Activated CD8-positive, alpha-beta memory T cell treated with anti-CD3 and anti-CD28 coated beads, Interleukin-2, amount 50 U/mL, for 24 hours (primary cell): ENCODE results near the gene PRTN3.

Experiments
- DNase-seq: peaks from one replicate; pipeline ENCODE4 v3.0.0-alpha.2; 2020; ENCODE audit errors: extremely low read depth

PRTN3 gene

DNA sequence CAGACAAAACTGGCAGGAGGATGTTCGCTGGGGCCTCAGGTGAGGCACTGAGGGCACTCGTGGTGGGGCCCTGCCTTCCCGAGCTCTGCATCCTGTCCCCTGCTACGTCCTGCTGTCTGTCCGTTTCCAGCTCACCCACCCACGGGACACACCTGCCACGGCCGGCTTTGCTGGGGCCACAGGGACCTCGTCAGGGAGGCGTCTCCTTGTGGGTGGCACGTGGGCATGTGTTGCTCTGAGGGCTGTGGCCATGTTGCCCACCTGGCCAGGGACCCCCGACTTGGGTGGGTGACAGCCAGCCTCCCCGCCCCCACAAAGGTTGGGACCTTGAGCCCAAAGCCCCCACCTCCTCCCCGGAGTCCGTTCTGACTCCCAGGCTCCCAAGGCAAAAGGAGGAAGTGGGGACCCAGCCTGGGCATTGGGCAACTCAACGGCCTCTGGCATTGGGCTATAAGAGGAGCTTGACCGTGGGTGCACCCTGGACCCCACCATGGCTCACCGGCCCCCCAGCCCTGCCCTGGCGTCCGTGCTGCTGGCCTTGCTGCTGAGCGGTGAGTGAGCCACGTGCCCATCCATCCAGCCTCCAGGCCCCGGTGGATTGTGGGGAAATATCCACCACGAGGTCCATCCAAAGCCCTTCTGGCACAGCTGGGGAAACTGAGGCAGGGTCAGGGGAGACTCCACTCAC, at the start of gene PRTN3:
TSS of gene PRTN3 (plus strand) at position 481 of the 688 bp plus-strand sequence. CDS start at position 491, 10 bp downstream.
- DNase-seq: no peak

- no peak for DNase-seq
These were observed 49.7 kb upstream of the PRTN3 start for GRCh38 chr19:791007-791566.

GRCh38 chr19:791567-792305, 49.1 kb upstream of the PRTN3 start:
- DNase-seq: no peak

DNA sequence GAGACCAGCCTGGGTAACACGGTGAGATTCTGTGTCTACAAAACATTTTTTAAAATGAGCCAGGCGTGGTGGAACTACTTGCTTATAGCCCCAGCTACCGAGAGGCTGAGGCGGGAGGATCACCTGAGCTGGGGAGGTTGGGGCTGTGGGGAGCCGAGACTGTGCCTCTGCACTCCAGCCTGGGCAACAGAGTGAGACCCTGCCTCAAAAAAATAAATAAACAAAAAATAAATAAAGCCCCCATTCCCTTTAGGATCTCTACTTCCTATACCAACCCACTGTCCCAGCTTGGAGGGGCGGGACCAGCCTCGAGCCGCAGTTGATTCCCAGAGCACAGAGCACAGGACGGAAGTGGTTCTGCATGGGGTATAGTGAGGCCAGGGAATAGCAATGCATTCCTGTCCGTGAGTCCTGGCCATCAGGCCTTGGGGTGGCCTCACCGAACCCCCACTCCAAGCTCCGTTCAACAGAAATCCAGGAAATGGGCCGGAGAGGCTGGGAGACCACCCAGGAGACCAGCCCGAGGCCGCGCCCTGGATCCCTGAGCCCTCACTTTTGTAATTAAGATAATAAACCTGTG, 48.4 kb upstream of the PRTN3 start:
- no peak for DNase-seq

DNA sequence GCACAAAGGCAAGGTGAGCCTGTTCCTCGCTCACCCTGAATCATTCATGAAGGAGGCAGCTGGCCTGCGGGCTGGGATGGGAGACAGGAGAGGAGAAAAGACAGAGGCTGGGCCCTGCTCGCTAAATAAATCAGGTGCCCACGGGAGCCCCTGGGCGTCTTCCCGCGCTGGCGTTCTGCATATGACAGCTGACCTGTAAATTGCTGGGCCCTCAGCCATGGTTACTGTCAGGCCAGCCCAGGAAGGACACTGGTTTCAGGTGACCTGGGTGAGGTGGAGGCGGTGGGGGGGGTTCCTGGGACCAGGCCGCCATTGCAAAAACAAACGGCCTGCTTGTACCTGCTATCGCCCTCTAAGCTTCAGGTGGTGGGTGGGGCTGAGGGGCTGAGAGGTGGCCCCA, 47.0 kb upstream of the PRTN3 start:
- DNase-seq: no peak

- no peak for DNase-seq
These were observed 45.7 kb upstream of the PRTN3 start for GRCh38 chr19:795073-795611.

GRCh38 chr19:795691-796581, 44.9 kb upstream of the PRTN3 start:
- DNase-seq: no peak

DNA sequence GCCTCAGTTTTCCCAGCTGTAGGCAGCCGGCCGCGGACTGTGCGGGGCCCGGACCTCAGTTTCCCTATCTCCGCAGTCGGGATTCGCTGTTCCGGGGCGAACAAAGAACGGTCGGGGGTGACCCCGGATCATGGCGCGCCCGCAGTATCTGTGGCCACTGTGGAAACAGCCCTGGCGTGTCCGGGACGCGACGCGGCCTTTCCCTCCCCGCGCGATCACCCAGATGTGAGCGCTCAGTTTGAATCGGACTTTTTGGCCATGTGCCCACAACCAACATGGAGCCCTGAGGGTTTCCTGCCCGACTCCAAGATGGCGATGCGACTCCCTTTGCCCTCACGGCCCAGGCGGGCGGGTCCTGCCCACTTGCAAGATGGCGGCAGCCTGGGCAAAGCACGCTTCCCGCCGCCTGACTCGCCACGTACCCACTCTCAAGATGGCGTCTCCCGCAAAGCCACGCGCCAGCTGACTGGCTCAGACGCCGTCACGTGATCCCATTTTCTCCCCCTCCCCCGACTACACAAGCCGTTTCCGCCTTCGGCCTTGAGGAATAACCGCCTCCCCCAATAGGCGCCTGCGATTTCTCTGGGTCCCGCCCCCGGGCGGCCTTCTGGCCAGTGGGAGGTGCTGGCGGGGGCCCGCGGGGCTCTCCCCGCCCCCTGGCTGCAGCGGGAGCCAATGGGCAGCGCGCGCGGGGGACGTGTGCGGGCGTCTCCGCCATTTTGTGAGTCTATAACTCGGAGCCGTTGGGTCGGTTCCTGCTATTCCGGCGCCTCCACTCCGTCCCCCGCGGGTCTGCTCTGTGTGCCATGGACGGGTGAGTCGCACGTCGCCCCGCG, 43.9 kb upstream of the PRTN3 start, which contains the start of gene PTBP1:
TSS of gene PTBP1 (plus strand) at position 761 of the 836 bp plus-strand sequence. CDS start at position 807, 46 bp downstream.
- peak; percentile 99 for DNase-seq

- peak; percentile 63 for DNase-seq
These were observed 43.0 kb upstream of the PRTN3 start for GRCh38 chr19:797528-798414.

GRCh38 chr19:798415-799075, 42.3 kb upstream of the PRTN3 start:
- no peak for DNase-seq

DNA sequence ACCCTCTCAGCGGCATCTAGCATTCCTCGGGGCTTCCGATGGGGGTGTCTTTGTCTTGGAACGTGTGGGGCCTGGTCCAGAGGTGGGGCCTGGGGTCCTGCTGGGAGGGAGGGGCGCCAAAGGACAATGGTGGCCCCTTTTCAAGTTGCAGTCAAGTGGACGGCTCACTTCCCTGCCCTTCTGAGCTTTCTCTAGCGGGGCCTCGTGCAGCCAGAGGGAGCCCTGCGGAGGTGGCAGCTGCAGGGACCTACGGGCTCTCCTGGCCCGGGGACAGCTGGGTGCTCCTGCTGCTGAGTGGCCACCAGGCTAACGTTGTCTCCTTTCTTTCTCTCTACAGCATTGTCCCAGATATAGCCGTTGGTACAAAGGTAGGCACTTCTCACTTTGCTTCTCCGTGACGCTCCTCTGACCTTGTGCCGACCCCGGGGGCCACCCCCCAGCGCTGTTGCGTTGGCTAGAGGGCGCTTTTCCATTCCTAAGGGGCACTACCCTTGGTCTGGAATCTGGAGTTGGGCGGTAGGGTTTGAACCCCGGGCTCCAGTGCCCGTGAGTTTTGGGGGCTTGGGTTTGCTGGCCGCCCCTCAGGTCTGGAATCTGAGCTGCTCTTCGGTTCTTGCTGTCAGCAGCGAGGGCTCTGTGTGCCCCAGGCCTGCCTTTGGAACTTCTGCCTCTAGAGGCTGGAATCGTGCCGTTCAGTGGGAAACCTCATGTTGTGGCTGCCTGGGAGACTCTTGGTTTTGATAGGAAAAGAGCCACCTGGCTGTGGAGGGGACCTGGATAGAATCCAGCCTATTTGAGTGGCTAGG, 41.5 kb upstream of the PRTN3 start:
- no peak for DNase-seq

- no peak for DNase-seq
These were observed 40.3 kb upstream of the PRTN3 start for GRCh38 chr19:800360-801029.

DNA sequence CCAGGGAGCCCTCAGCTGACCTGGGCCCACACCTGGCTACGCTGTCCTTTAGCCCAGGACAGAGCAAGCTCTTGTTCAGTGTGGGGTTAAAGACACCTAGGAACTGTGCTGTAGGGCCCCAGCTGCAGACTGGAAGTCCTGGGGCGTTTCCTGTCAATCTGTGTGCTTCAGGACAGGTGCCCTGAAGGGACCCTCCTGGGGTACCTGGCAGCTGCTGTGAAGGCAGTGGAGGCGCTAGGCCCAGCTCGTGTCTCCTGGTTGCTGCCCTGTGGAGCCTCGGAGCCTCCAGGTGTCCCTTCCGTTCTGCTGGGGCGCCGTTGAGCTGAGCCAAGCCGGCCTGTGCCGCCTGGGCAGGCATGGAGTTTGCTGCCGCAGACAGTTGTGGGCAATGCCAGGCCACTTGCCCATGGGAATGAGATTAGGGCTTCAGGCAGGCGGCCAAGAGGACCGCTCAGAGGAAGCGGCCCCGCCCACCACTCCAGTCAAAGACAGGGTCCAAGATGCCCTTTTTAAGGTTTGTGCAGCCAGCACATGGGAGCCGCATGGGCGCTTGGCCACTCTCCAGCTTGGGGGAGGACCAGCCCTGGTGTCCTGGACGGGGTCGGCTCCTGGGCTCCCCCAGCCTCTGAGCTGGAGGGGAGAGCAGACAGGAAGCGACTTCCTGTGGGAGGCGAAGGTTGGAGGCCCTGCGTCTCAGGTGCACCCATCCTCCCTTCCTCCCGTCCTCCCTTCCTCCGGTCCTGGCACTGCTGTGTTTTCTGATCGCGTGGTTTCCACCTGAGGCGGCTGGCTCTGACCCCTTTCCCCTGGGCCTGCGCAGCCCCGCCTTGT, 39.6 kb upstream of the PRTN3 start:
- DNase-seq: no peak

DNA sequence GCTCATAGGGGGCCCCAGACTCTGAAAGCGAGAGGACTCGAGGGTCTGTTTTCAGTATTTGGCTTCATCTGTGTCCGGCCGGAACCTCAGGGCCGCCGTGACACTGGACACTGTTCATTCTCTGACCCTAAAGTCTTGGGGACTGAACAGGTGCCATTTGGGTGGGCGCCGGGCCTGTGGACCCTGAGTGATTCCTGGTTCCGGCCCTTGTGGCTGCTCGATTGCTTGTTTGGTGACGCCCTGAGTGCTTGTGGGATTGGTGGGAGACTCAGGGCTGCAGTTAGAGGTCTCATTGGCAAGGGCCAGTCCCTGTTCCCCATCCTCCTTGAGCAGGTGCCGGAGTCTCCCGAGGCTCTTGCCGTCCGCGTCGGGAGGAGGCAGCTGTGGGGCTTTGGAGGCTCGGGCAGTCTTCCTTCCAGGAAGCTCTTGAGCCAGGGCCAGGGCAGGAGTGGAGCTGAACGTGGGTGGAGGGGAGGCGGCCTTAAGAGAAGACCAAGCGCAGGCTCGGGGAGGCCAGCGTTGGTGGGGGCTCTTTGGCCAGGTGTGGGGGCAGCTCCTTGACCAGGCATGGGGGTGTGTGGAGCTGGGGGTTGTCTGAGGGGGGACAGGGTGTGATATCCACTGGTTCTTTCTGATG, 38.8 kb upstream of the PRTN3 start:
- no peak for DNase-seq

DNA sequence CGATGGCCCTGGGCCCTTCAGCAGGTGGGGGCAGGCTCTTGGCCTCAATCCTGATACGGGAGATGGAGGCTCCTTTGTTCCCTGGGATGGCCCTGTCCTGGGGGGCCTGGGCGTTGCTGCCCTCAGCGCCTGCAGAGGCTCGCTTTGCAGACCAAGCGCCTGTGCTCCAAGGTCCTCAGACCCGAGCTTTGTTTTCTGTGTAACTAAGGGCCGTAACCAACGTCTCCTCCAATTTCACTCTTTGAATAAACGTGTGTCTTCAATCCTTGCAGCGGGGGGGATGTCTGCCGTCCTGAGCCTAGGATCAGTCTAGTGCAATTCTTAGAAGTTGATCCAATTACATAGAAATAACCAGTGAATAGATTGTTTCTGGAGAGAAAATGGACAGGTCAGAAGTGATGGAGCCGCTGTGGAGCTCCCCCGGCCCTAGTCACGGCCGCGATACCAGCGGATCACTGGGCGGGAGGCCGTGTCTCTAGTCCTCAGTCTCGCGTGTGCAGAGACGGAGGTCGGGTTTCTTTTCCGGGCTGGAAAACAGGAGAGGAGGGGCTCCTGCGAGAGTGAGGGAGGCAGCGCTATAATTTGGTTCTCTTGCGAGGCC, 38.2 kb upstream of the PRTN3 start:
- no peak for DNase-seq
